IMR-90 (cell line): Measurements from ENCODE around the gene NSF. TPM values are rescaled to one million over a fixed set of nuclear protein-coding genes. Genes with fewer than 3 reads are reported as not detected.

ENCODE experiments used
- ATAC-seq: fragments of 200-7000 bp; cut with Tn5 transposase; 2 replicates; pipeline ENCODE4 v1.9.1; 2020; ENCODE audit warnings: low read depth, mild to moderate bottlenecking, moderate library complexity
- BruUV-seq: library from RNA; stranded (reverse); fragments of 400-500 nt; replicated peaks from 2 replicates; lab custom pipeline; 2021; lab: Mats Ljungman, UMichigan
- CTCF ChIA-PET: fragments of 300-600 bp; formaldehyde crosslinking; extraction: SDS; loops from one replicate; lab custom pipeline; 2021; ENCODE audit warnings: antibody characterized with exemption; lab: Yijun Ruan, JAX
- POLR2A ChIA-PET: fragments of 300-600 bp; sonication (Branson Sonifier 250); formaldehyde crosslinking; loops from one replicate; lab custom pipeline; 2022; ENCODE audit warnings: antibody characterized with exemption; ENCODE audit not compliant: unreplicated experiment; lab: Charles Lee
- DNase-seq: peaks from one replicate; pipeline ENCODE4 v3.0.0; 2013
- H2AFZ ChIP-seq: replicated peaks from 2 replicates; pipeline ENCODE3; 2013; ENCODE audit warnings: low read length, mild to moderate bottlenecking; ENCODE audit not compliant: poor library complexity
- H2AK5ac ChIP-seq: 2 replicates; pipeline ENCODE4 v1.6.1; 2013; ENCODE audit warnings: low read depth, low read length, inconsistent platforms
- H2AK9ac ChIP-seq: replicated peaks from 2 replicates; pipeline ENCODE3; 2013; ENCODE audit warnings: mild to moderate bottlenecking, low read depth, low read length, moderate library complexity; ENCODE audit not compliant: poor library complexity
- H2BK120ac ChIP-seq: 2 replicates; pipeline ENCODE4 v1.6.1; 2013; ENCODE audit warnings: low read depth, low read length, inconsistent platforms
- H2BK15ac ChIP-seq: 3 replicates; pipeline ENCODE4 v1.6.1; 2013; ENCODE audit warnings: low read depth, low read length, inconsistent platforms
- H2BK20ac ChIP-seq: 2 replicates; pipeline ENCODE4 v1.6.1; 2013; ENCODE audit warnings: low read depth, mild to moderate bottlenecking, inconsistent platforms, low read length, moderate library complexity
- H2BK5ac ChIP-seq: 2 replicates; pipeline ENCODE4 v1.6.1; 2013; ENCODE audit warnings: mild to moderate bottlenecking, low read depth, low read length, inconsistent platforms; ENCODE audit not compliant: poor library complexity, severe bottlenecking
- H3K14ac ChIP-seq: replicated peaks from 2 replicates; pipeline ENCODE4 v1.6.1; 2013; ENCODE audit warnings: low read depth, low read length, inconsistent platforms
- H3K18ac ChIP-seq: 2 replicates; pipeline ENCODE4 v1.6.1; 2013; ENCODE audit warnings: low read depth, low read length, control low read depth
- H3K23ac ChIP-seq: 2 replicates; pipeline ENCODE4 v1.6.1; 2013; ENCODE audit warnings: low read depth, low read length, inconsistent platforms
- H3K27ac ChIP-seq: 2 replicates; pipeline ENCODE4 v1.5.1; 2013; ENCODE audit warnings: mild to moderate bottlenecking, control low read depth, low read length; ENCODE audit not compliant: insufficient read depth
- H3K27me3 ChIP-seq: 2 replicates; pipeline ENCODE4 v1.6.1; 2013; ENCODE audit warnings: low read length; ENCODE audit not compliant: control insufficient read depth, insufficient read depth
- H3K36me3 ChIP-seq: 2 replicates; pipeline ENCODE4 v1.6.1; 2013; ENCODE audit warnings: low read length, mixed read lengths; ENCODE audit not compliant: control insufficient read depth, insufficient read depth
- H3K4ac ChIP-seq: 2 replicates; pipeline ENCODE4 v1.6.1; 2013; ENCODE audit warnings: low read depth, low read length, inconsistent platforms
- H3K4me1 ChIP-seq: 2 replicates; pipeline ENCODE4 v1.6.1; 2013; ENCODE audit warnings: low read length, mixed read lengths; ENCODE audit not compliant: control insufficient read depth, insufficient read depth
- H3K4me2 ChIP-seq: 2 replicates; pipeline ENCODE4 v1.6.1; 2013; ENCODE audit warnings: low read depth, mild to moderate bottlenecking, control low read depth, low read length, moderate library complexity
- H3K4me3 ChIP-seq: 2 replicates; pipeline ENCODE4 v1.5.1; 2013; ENCODE audit warnings: low read depth, mild to moderate bottlenecking, control low read depth, low read length, moderate library complexity; ENCODE audit not compliant: insufficient read depth
- H3K56ac ChIP-seq: 2 replicates; pipeline ENCODE4 v1.6.1; 2013; ENCODE audit warnings: low read length, inconsistent platforms; ENCODE audit not compliant: insufficient read depth; ENCODE audit errors: extremely low read depth
- H3K79me1 ChIP-seq, 2 experiments: 2 replicates each; pipeline ENCODE4 v1.6.1; 2013; ENCODE audit warnings: low read length in 2 of 2, inconsistent platforms in 1 of 2, low read depth in 1 of 2
- H3K9ac ChIP-seq: 2 replicates; pipeline ENCODE4 v1.6.1; 2013; ENCODE audit warnings: low read depth, low read length, control low read depth
- H3K9me1 ChIP-seq: 2 replicates; pipeline ENCODE4 v1.6.1; 2013; ENCODE audit warnings: low read length, inconsistent platforms; ENCODE audit not compliant: insufficient read depth
- H3K9me3 ChIP-seq: 2 replicates; pipeline ENCODE4 v1.6.1; 2013; ENCODE audit warnings: low read length; ENCODE audit not compliant: control insufficient read depth, insufficient read depth
- H4K20me1 ChIP-seq: 2 replicates; pipeline ENCODE4 v1.6.1; 2013; ENCODE audit warnings: low read length, inconsistent platforms; ENCODE audit not compliant: insufficient read depth
- H4K5ac ChIP-seq: 2 replicates; pipeline ENCODE4 v1.6.1; 2013; ENCODE audit warnings: mild to moderate bottlenecking, low read depth, low read length, control low read depth
- H4K8ac ChIP-seq, 2 experiments: 2 replicates each; pipeline ENCODE4 v1.6.1; 2013; ENCODE audit warnings: low read depth in 2 of 2, low read length in 2 of 2, control low read depth in 1 of 2, inconsistent platforms in 1 of 2
- H4K91ac ChIP-seq: 2 replicates; pipeline ENCODE4 v1.6.1; 2013; ENCODE audit warnings: low read depth, low read length, inconsistent platforms; ENCODE audit not compliant: insufficient read depth
- CEBPB ChIP-seq: IDR thresholded peaks from 2 replicates; pipeline ENCODE4 v1.6.1; 2012; ENCODE audit warnings: low read depth, low read length, improper control_type of control experiment
- FOS ChIP-seq: fragments of 150-350 bp; IDR thresholded peaks from 2 replicates; pipeline ENCODE4 v1.6.1; 2016; ENCODE audit warnings: low read depth, low read length
- MAZ ChIP-seq: IDR thresholded peaks from 2 replicates; pipeline ENCODE4 v1.6.1; 2012; ENCODE audit warnings: low read depth, mild to moderate bottlenecking, low read length, improper control_type of control experiment, moderate library complexity, borderline replicate concordance
- MXI1 ChIP-seq: IDR thresholded peaks from 2 replicates; pipeline ENCODE4 v1.6.1; 2012; ENCODE audit warnings: low read depth, mild to moderate bottlenecking, low read length, moderate library complexity, borderline replicate concordance
- RAD21 ChIP-seq: IDR thresholded peaks from 2 replicates; pipeline ENCODE4 v1.6.1; 2012; ENCODE audit warnings: low read length, improper control_type of control experiment
- RCOR1 ChIP-seq: IDR thresholded peaks from 2 replicates; pipeline ENCODE4 v1.6.1; 2012; ENCODE audit warnings: mild to moderate bottlenecking, low read length, improper control_type of control experiment; ENCODE audit not compliant: insufficient replicate concordance
- RFX5 ChIP-seq: IDR thresholded peaks from 2 replicates; pipeline ENCODE4 v1.8.0; 2012; ENCODE audit warnings: low read depth, mild to moderate bottlenecking, low read length, moderate library complexity
- SMC3 ChIP-seq: fragments of 150-350 bp; IDR thresholded peaks from 2 replicates; pipeline ENCODE4 v1.6.1; 2016; ENCODE audit warnings: low read depth, mild to moderate bottlenecking, antibody characterized with exemption, low read length, moderate library complexity
- WGBS, 2 experiments: methylation state at CpG; one replicate each; pipeline versions ENCODE4 v1.1.5 to v1.1.7; 2013; ENCODE audit warnings: missing lambda C conversion rate in 2 of 2; ENCODE audit not compliant: insufficient read length in 1 of 2; ENCODE audit errors: extremely low coverage in 2 of 2; 5-methylcytosine and 5-hydroxymethylcytosine counted together
- dilution Hi-C: fragments of 300-500 bp; cut with HindIII; formaldehyde crosslinking; loops from one replicate; pipeline ENCODE4 v1.14.3; 2018; ENCODE audit warnings: low sequenced_read_pairs; ENCODE audit not compliant: unreplicated experiment
- in situ Hi-C: fragments of 300-500 bp; cut with MboI; formaldehyde crosslinking; loops from 3 replicates; pipeline ENCODE4 v1.14.3; 2019; ENCODE audit warnings: low sequenced_read_pairs, inconsistent platforms, mixed read lengths
- intact Hi-C: fragments of 100-400 bp; cut with micrococcal nuclease; formaldehyde crosslinking; loops from 2 replicates; pipeline ENCODE4 v1.10.0; 2022
- polyA plus RNA-seq, 3 experiments: library from polyadenylated mRNA; depleted of rRNA; stranded (reverse); fragments of >200 nt; gene quantifications; 2 replicates each; pipeline ENCODE4 v1.2.3, GENCODE V29; 2012; ENCODE audit warnings: low replicate concordance in 1 of 3
- total RNA-seq: library from RNA; depleted of rRNA; stranded (reverse); fragments of >200 nt; gene quantifications from 2 replicates; pipeline ENCODE4 v1.2.3, GENCODE V29; 2012
- TF ChIP-seq, protein P1 (sequence below): fragments of 150-350 bp; IDR thresholded peaks from 2 replicates; pipeline ENCODE4 v1.6.1; 2016; ENCODE audit warnings: low read depth, mild to moderate bottlenecking, low read length, moderate library complexity, borderline replicate concordance
- TF ChIP-seq, protein P2 (sequence below): fragments of 150-350 bp; IDR thresholded peaks from 2 replicates; pipeline ENCODE4 v1.6.1; 2017; ENCODE audit warnings: mild to moderate bottlenecking, antibody characterized with exemption, low read length, low read depth
- TF ChIP-seq, protein P3 (sequence below): conservative IDR thresholded peaks from 2 replicates; pipeline ENCODE4 v1.5.1; 2012; ENCODE audit warnings: mild to moderate bottlenecking, low read depth, low read length, improper control_type of control experiment

Gene NSF
- total and polyA plus RNA-seq, 2 of the 4 experiments (the other 2 are of a cell fraction) = 38.9 to 110 TPM

DNA sequence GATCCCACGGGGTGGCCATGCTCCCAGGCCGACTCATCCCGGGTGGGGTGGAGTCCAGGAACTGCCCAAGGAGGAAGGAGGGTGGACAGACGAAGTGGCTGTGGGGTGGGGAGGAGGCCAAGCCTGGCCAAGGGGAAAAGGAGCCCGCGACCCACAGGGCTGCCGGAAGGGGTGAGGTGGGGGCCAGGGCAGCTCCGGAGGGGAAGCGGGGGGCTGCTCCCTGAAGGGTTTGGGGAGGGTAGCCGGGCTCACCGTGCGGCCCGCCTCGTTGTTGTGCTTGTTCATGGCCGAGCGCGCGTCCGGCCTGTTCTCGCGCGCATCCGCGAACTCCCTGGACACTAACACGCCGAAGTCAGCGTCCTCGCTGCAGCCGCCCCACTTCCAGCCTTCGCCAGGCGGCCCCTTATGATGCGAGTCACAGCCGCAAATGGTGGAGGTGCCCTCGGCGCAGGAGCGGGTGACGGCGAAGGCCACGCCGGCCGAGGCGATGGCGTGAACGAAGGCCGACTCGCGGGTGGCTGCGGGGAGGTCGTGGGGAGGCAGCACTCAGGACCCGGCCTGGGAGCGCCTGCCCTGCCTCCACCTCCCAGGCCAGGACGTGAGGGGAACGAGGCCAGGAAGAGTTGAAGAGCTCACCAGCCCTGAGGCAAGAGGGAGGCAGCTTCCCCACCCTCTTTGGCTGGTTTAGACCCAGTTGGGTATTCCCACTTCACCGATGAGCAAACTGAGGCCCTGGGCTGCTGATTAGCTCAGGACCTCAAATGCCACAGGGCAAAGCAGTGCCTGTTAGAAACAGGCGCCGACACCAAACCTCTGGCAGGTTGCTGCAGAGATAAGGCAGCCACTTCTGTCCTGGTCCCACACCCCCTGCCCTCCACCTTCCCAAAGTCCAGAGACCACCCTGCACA is 179.3 kb downstream of the NSF start:
- Histone ChIP-seq H3K56ac (no peak overlapping the region), H3K4me3 (no peak overlapping the region), H3K27me3 (no peaks in the 10 kb centered on the region), H3K79me1 (peaks cover 0 to 10% of the 10 kb centered on the region in 2 experiments; a peak in 1 of 4 replicates), H2AK5ac (peak overlapping the region; percentile 82), H2BK120ac (no peak overlapping the region), H3K4me1 (peaks cover 9% of the 10 kb centered on the region), H4K8ac (no peak overlapping the region; a peak in 1 of 4 replicates), H2BK5ac (no peak overlapping the region), H3K14ac (no peak overlapping the region), H2BK20ac (no peak overlapping the region), H4K91ac (0 out of 2 replicates have a peak overlapping the region, but pooled peaks have one; percentile 3), H3K18ac (no peak overlapping the region), H3K4ac (peak overlapping the region; percentile 22; the same call in 1 of the 2 replicates), H4K20me1 (no peaks in the 10 kb centered on the region), H3K9ac (no peak overlapping the region), H4K5ac (no peak overlapping the region), H2AFZ (peak overlapping the region; percentile 93), H2BK15ac (no peak overlapping the region), H3K4me2 (no peak overlapping the region), H3K27ac (no peak overlapping the region), H3K36me3 (no peaks in the 10 kb centered on the region), H3K9me3 (no peaks in the 10 kb centered on the region), H3K9me1 (peaks cover 14% of the 10 kb centered on the region), H3K23ac (no peak overlapping the region), H2AK9ac (peak overlapping the region; percentile 86)
- TF ChIP-seq, protein P1, sequence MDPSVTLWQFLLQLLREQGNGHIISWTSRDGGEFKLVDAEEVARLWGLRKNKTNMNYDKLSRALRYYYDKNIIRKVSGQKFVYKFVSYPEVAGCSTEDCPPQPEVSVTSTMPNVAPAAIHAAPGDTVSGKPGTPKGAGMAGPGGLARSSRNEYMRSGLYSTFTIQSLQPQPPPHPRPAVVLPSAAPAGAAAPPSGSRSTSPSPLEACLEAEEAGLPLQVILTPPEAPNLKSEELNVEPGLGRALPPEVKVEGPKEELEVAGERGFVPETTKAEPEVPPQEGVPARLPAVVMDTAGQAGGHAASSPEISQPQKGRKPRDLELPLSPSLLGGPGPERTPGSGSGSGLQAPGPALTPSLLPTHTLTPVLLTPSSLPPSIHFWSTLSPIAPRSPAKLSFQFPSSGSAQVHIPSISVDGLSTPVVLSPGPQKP = no peak
- TF ChIP-seq, protein P2, sequence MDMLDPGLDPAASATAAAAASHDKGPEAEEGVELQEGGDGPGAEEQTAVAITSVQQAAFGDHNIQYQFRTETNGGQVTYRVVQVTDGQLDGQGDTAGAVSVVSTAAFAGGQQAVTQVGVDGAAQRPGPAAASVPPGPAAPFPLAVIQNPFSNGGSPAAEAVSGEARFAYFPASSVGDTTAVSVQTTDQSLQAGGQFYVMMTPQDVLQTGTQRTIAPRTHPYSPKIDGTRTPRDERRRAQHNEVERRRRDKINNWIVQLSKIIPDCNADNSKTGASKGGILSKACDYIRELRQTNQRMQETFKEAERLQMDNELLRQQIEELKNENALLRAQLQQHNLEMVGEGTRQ = no peak
- no peak for TF ChIP-seq SMC3
- no peak for TF ChIP-seq MAZ
- TF ChIP-seq, protein P3, sequence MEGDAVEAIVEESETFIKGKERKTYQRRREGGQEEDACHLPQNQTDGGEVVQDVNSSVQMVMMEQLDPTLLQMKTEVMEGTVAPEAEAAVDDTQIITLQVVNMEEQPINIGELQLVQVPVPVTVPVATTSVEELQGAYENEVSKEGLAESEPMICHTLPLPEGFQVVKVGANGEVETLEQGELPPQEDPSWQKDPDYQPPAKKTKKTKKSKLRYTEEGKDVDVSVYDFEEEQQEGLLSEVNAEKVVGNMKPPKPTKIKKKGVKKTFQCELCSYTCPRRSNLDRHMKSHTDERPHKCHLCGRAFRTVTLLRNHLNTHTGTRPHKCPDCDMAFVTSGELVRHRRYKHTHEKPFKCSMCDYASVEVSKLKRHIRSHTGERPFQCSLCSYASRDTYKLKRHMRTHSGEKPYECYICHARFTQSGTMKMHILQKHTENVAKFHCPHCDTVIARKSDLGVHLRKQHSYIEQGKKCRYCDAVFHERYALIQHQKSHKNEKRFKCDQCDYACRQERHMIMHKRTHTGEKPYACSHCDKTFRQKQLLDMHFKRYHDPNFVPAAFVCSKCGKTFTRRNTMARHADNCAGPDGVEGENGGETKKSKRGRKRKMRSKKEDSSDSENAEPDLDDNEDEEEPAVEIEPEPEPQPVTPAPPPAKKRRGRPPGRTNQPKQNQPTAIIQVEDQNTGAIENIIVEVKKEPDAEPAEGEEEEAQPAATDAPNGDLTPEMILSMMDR = no peak
- no peak for TF ChIP-seq RFX5
- no peak for TF ChIP-seq MXI1
- TF ChIP-seq FOS = no peak
- no peak for TF ChIP-seq CEBPB
- no peak for TF ChIP-seq RAD21
- no peak for TF ChIP-seq RCOR1
- intact Hi-C loops (loop anchor here (5.0 kb wide), 1 partner anchor 48 kb away; the partner anchor contains the start of gene WNT3), in situ Hi-C loops (no loop called here), dilution Hi-C loops (no loop called here)
- ChIA-PET POLR2A (no interaction called here), CTCF (no interaction called here)
- WGBS, 2 experiments = 72% methylated on average over 21 of the region's 56 CpGs; no CpG with 5 or more reads in 1 of the 2 experiments
- DNase-seq (no peak), ATAC-seq (no peak)
- no TSS peak for BruUV-seq
